A549 (cell line): ENCODE measurements around the gene SLC25A11.
"Not testable (repeated sequence)": the region's sequence is repeated elsewhere in the genome, so short reads cannot be mapped to it uniquely, and the experiment has no call there.

Source experiments
- CBX8 ChIP-seq: fragments of 200-600 bp; sonication (generic); IDR thresholded peaks from 2 replicates; pipeline ENCODE4 v1.6.1; 2016
- CTCF ChIP-seq: fragments of >200 bp; sonication (Bioruptor Twin); formaldehyde crosslinking; IDR thresholded peaks from 3 replicates; pipeline ENCODE4 v1.5.1; 2016
- POLR2A ChIP-seq: IDR thresholded peaks from 2 replicates; pipeline ENCODE4 v1.6.1; 2012; ENCODE audit warnings: mild to moderate bottlenecking, low read length

DNA sequence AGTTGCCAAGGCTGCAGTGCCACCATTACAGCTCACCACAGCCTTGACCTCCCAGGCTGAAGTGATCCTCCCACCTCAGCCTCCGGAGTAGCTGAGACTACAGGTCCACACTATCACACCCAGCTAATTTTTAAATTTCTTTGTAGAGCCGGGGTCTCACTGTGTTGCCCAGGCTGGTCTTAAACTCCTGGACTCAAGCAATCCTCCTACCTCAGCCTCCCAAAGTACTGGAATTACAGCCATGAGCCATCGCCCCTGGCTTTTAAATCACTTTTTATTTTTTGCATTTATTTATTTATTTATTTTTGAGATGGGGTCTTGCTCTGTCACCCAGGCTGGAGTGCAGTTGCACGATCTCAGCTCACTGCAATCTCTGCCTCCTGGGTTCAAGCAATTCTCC lies 25.3 kb downstream of the SLC25A11 start:
- TF ChIP-seq CTCF, CBX8, POLR2A: not testable (repeated sequence)
